Upper lobe of left lung (tissue), 6 donors: ENCODE results near the gene PAH. TPM values are rescaled to one million over a fixed set of nuclear protein-coding genes. Genes with fewer than 3 reads are reported as not detected.
A peak's percentile ranks its signal among the peaks of the same experiment; 100 is the strongest.

Experiments used
- ATAC-seq, 2 donors: fragments of 200-7000 bp; cut with Tn5 transposase; one replicate each; pipeline ENCODE4 v1.9.1; 2022; ENCODE audit warnings: mild to moderate bottlenecking in 2 of 2, moderate library complexity in 2 of 2; ENCODE audit not compliant: low FRiP score in 2 of 2
- DNase-seq, 2 donors: peaks; one replicate each; pipeline ENCODE4 v3.0.0-alpha.2; 2019 to 2020
- H3K27ac ChIP-seq, 4 donors: fragments of 200-600 bp; sonication (generic); one replicate each; pipeline ENCODE4 v1.5.1; 2016 to 2019
- H3K27me3 ChIP-seq, 4 donors: fragments of 200-600 bp; sonication (generic); one replicate each; pipeline ENCODE4 v1.5.1; 2017 to 2019
- H3K36me3 ChIP-seq, 4 donors: fragments of 200-600 bp; sonication (generic); one replicate each; pipeline ENCODE4 v1.5.1; 2016 to 2019
- H3K4me1 ChIP-seq, 4 donors: fragments of 200-600 bp; sonication (generic); one replicate each; pipeline ENCODE4 v1.5.1; 2018 to 2019
- H3K4me3 ChIP-seq, 4 donors: fragments of 200-600 bp; sonication (generic); one replicate each; pipeline ENCODE4 v1.5.1; 2017 to 2019; ENCODE audit warnings: mild to moderate bottlenecking in 2 of 4, moderate library complexity in 1 of 4
- H3K9me3 ChIP-seq, 4 donors: fragments of 200-600 bp; sonication (generic); one replicate each; pipeline ENCODE4 v1.5.1; 2018 to 2019
- EP300 ChIP-seq, 4 donors: sonication (generic); formaldehyde crosslinking; IDR thresholded peaks; one replicate each; pipeline ENCODE4 v1.5.1; 2017; ENCODE audit warnings: antibody characterized with exemption in 4 of 4, control low read depth in 2 of 4
- POLR2A ChIP-seq, 4 donors: fragments of 450-650 bp; IDR thresholded peaks; one replicate each; pipeline ENCODE4 v1.5.1; 2016 to 2017; ENCODE audit warnings: antibody characterized with exemption in 4 of 4, mild to moderate bottlenecking in 2 of 4
- POLR2AphosphoS5 ChIP-seq, 2 donors: sonication (generic); formaldehyde crosslinking; IDR thresholded peaks; one replicate each; pipeline ENCODE4 v1.5.1; 2017; ENCODE audit warnings: antibody characterized with exemption in 2 of 2
- WGBS, 2 donors: methylation state at CpG; one replicate each; pipeline ENCODE4 v1.1.5; 2017 to 2018; 5-methylcytosine and 5-hydroxymethylcytosine counted together
- total RNA-seq, 6 donors: library from RNA; depleted of rRNA in 4 of 6; stranded (reverse); fragments of >200 nt in 4 of 6; gene quantifications; one replicate each; pipeline versions ENCODE4 v1.1.0 to v1.2.1, GENCODE V29; 2016 to 2021
- TF ChIP-seq, protein P1 (sequence below), 6 experiments: fragments of 450-650 bp in 4 of 6; fragments of 200-600 bp in 2 of 6; sonication (generic) in 2 of 6; IDR thresholded peaks; one replicate each; pipeline ENCODE4 v1.5.1; 2016 to 2019; ENCODE audit warnings: antibody characterized with exemption in 6 of 6
- donor health status: DM: no; HTN: no; CAD: no; lungs with moderate emphysema.
- donor health status: DM: no; HTN: yes; CAD: no; lungs with severe emphysema.

PAH gene
- total RNA-seq, 6 donors from 2014 or later = 0.89 to 1.2 TPM; not detected in 4

DNA sequence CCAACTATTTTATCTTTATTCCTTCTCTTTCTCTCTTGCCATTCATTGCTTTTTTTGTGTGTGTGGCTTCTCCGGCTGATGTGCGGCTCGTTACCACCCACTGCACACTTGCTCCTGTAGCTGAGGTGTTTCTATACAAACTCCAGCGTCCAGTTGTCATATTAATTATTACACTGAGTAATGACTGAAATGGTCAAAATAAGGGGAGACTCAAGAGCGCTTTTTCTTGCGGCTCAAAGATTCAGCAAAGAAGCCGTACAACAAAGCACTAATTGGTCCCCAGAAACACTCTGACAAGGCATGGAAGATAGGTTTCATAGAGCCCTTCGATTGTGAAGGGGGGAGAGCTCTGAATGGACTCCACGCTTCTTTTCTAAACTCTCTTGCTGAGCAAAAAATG lies 34.8 kb upstream of the PAH start:
- Histone ChIP-seq H3K4me3 (no peak overlapping the region), H3K27me3 (peaks cover 0 to 17% (median 5%) of the 10 kb centered on the region in 4 donors), H3K4me1 (peaks cover 0 to 17% (median 10%) of the 10 kb centered on the region in 4 donors), H3K27ac (no peak overlapping the region), H3K9me3 (no peaks in the 10 kb centered on the region), H3K36me3 (no peaks in the 10 kb centered on the region)
- DNase-seq (no peak), ATAC-seq (no peak)
- TF ChIP-seq POLR2AphosphoS5 (IDR thresholded peaks at IDR 0.05) (no peak), POLR2A (IDR thresholded peaks at IDR 0.05) (no peak), EP300 (IDR thresholded peaks at IDR 0.05) (no peak)
- TF ChIP-seq, protein P1, sequence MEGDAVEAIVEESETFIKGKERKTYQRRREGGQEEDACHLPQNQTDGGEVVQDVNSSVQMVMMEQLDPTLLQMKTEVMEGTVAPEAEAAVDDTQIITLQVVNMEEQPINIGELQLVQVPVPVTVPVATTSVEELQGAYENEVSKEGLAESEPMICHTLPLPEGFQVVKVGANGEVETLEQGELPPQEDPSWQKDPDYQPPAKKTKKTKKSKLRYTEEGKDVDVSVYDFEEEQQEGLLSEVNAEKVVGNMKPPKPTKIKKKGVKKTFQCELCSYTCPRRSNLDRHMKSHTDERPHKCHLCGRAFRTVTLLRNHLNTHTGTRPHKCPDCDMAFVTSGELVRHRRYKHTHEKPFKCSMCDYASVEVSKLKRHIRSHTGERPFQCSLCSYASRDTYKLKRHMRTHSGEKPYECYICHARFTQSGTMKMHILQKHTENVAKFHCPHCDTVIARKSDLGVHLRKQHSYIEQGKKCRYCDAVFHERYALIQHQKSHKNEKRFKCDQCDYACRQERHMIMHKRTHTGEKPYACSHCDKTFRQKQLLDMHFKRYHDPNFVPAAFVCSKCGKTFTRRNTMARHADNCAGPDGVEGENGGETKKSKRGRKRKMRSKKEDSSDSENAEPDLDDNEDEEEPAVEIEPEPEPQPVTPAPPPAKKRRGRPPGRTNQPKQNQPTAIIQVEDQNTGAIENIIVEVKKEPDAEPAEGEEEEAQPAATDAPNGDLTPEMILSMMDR (IDR thresholded peaks at IDR 0.05) = no peak
- 36 to 53% methylated on average over 9 of the region's 9 CpGs for WGBS, 2 donors

DNA sequence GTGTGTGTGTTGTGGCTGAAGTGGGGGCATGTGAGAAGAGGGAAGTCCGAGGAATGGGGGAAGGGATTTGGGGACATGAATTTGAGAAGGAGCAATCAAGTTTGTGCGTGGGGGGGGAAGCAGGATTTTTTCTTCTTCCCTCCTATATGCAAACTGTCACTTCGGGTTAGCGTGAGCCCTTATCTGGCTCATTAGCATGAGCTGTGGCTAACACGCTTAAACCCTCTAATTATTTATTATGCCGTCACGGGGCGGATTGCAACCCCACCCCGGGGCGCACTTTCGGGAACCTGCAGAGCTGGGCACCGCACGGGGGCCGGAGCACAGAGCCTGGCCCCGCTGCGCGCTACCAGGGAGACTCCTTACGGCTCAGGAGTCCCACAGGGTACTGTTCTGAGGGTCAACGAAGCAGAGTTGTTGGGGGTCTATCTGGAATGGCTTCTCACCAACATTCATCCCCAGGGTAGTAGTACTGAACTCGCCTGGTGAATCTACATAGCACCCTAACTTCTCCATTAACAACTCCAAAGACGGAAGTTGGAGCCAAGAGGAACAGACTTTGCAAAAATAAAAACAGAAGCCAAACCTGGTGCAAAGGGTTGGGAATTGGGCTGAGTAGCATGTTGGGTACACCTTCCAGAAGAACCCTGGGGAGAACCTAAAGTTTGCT lies 34.0 kb upstream of the PAH start:
- WGBS, 2 donors = 5 to 11% methylated on average over 13 to 21 of the region's 21 CpGs
- Histone ChIP-seq H3K36me3 (no peaks in the 10 kb centered on the region), H3K4me1 (peaks cover 0 to 10% (median 3%) of the 10 kb centered on the region in 4 donors), H3K27me3 (peaks cover 0 to 10% (median 1%) of the 10 kb centered on the region in 4 donors), H3K4me3 (peak overlapping the region in 1 of 4 donors; percentile 22), H3K27ac (no peak overlapping the region), H3K9me3 (no peaks in the 10 kb centered on the region)
- no peak for TF ChIP-seq POLR2A (IDR thresholded peaks at IDR 0.05)
- no peak for TF ChIP-seq EP300 (IDR thresholded peaks at IDR 0.05)
- no peak for TF ChIP-seq POLR2AphosphoS5 (IDR thresholded peaks at IDR 0.05)
- TF ChIP-seq, protein P1 (IDR thresholded peaks at IDR 0.05) = no peak
- ATAC-seq (no peak), DNase-seq (peak in 1 of 2 donors; percentile 46)

- no peak overlapping the region for H3K27ac ChIP-seq
- H3K4me3 ChIP-seq = peak overlapping the region in 1 of 4 donors; percentile 22
- TF ChIP-seq EP300 (IDR thresholded peaks at IDR 0.05) = no peak
- TF ChIP-seq, protein P1 (IDR thresholded peaks at IDR 0.05) = peak in 2 of 6 experiments; percentile 22 to 25
- no peak for TF ChIP-seq POLR2A (IDR thresholded peaks at IDR 0.05)
- TF ChIP-seq POLR2AphosphoS5 (IDR thresholded peaks at IDR 0.05) = no peak
- H3K9me3 ChIP-seq = no peaks in the 10 kb centered on the region
- peaks cover 0 to 10% (median 3%) of the 10 kb centered on the region in 4 donors for H3K4me1 ChIP-seq
- ATAC-seq (peak in 1 of 2 donors; percentile 25), DNase-seq (peak in 1 of 2 donors; percentile 32)
- no peaks in the 10 kb centered on the region for H3K36me3 ChIP-seq
- WGBS, 2 donors = 5 to 11% methylated on average over 33 to 36 of the region's 37 CpGs
- peaks cover 0 to 10% (median under 1%) of the 10 kb centered on the region in 4 donors for H3K27me3 ChIP-seq
These were observed 33.3 kb upstream of the PAH start for GRCh38 chr12:102950107-102950949.

- peaks cover 0 to under 1% (median 0%) of the 10 kb centered on the region in 4 donors for H3K9me3 ChIP-seq
- peaks cover 0 to 10% (median 3%) of the 10 kb centered on the region in 4 donors for H3K4me1 ChIP-seq
- DNase-seq (no peak), ATAC-seq (no peak)
- H3K27ac ChIP-seq = no peak overlapping the region
- 0 to 4% methylated on average over 11 of the region's 11 CpGs for WGBS, 2 donors
- H3K36me3 ChIP-seq = no peaks in the 10 kb centered on the region
- H3K4me3 ChIP-seq = no peak overlapping the region
- TF ChIP-seq POLR2A (IDR thresholded peaks at IDR 0.05) = no peak
- TF ChIP-seq POLR2AphosphoS5 (IDR thresholded peaks at IDR 0.05) = no peak
- TF ChIP-seq, protein P1 (IDR thresholded peaks at IDR 0.05) = peak; percentile 40 to 81 (median 74)
- peaks cover 0 to 10% (median under 1%) of the 10 kb centered on the region in 4 donors for H3K27me3 ChIP-seq
These were observed 31.9 kb upstream of the PAH start for GRCh38 chr12:102948941-102949352.
